ENCODE data around the gene AFP. TPM values are rescaled to one million over a fixed set of nuclear protein-coding genes. Genes with fewer than 3 reads are reported as not detected.

Gene AFP
- total and polyA plus RNA-seq, 2 of the 8 experiments (the other 6 are each of a cell fraction or from before 2014, with no cell fraction given), result 6.1 to 10.4 TPM

DNA sequence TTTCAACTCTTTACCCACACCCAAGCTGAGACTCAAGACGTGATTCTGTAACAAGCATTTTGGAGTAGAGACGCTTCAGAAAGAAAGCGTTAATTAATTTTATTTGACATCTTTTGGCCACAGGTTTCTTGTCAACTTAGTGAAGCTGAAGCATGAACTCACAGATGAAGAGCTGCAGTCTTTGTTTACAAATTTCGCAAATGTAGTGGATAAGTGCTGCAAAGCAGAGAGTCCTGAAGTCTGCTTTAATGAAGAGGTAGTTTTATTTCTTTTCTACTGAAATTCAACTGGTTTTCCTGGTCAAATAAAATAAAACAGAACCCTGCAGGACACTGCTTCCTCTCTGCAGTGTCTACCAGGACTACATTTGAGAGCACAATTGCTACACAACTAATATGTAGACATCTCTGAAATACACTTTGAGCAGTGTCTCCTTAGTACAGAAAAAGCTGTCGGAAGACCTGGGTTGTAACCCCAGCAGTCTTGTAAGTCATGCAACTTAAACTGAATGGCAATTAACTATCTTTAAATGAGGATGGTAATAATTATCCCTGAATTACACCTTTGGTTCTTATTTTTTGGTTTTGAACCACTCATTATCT is 65.7 kb downstream of the AFP start:
- no peak overlapping the region for H3K4ac ChIP-seq (replicated peaks; ENCODE audit: insufficient read length, low read depth, low read length)
- no peak overlapping the region for H2BK20ac ChIP-seq (ENCODE audit: low read length)
- H3K4me3 ChIP-seq (ENCODE audit: extremely low read depth in 1 of 4, insufficient read depth in 2 of 4, low read depth in 3 of 4, low read length in 4 of 4), result no peak overlapping the region
- ChIA-PET CTCF (ENCODE audit: partially characterized antibody) (interaction anchor here (1.0 kb wide), 1 partner anchor 56 kb away, joined by 5 read pairs; no protein-coding TSS in a partner anchor), POLR2A (ENCODE audit: partially characterized antibody) (no interaction called here)
- peak overlapping the region; percentile 82; the same call in 1 of the 2 replicates for H2AFZ ChIP-seq (ENCODE audit: low read length)
- DNase-seq (ENCODE audit: low read depth in 1 of 2, low spot score in 2 of 2) (no peak), FAIRE-seq (no peak)
- no peak overlapping the region for H2BK120ac ChIP-seq (replicated peaks; ENCODE audit: low read depth, low read length)
- no peak overlapping the region for H2BK12ac ChIP-seq (ENCODE audit: low read depth, low read length)
- H3K27me3 ChIP-seq (replicated peaks in 1 of 4; ENCODE audit: control insufficient read depth in 3 of 4, extremely low read depth in 1 of 4, insufficient read depth in 3 of 4, low read length in 3 of 4), result no peaks in the 10 kb centered on the region
- no peak overlapping the region for H4K5ac ChIP-seq (ENCODE audit: insufficient read length, low read depth, low read length)
- H3K79me1 ChIP-seq (ENCODE audit: low read depth, low read length), result no peaks in the 10 kb centered on the region
- H2BK5ac ChIP-seq (ENCODE audit: low read depth, low read length), result no peak overlapping the region
- H4K8ac ChIP-seq (ENCODE audit: extremely low read depth, insufficient read depth, low read length), result no peak overlapping the region
- H3K23ac ChIP-seq (ENCODE audit: insufficient read length), result no peak overlapping the region
- no peak overlapping the region for H3K9ac ChIP-seq (replicated peaks in 1 of 4; ENCODE audit: extremely low read depth in 1 of 4, low read depth in 3 of 4, low read length in 3 of 4)
- H3K4me2 ChIP-seq (ENCODE audit: insufficient read depth in 1 of 2, low read depth in 2 of 2, low read length in 2 of 2), result no peak overlapping the region
- no peaks in the 10 kb centered on the region for H3K36me3 ChIP-seq (ENCODE audit: control insufficient read depth in 2 of 4, insufficient read depth in 4 of 4, low read length in 3 of 4)
- 81% methylated on average over 5 of the region's 5 CpGs; no CpG with 5 or more reads in 1 of the 2 experiments for WGBS, 2 experiments (ENCODE audit: extremely low coverage in 1 of 2, insufficient coverage in 1 of 2, insufficient read length in 1 of 2, insufficient replicate concordance in 2 of 2, low coverage in 1 of 2, low lambda C conversion rate in 2 of 2, missing lambda C conversion rate in 1 of 2)
- no peaks in the 10 kb centered on the region for H3K4me1 ChIP-seq (replicated peaks in 1 of 4; ENCODE audit: control insufficient read depth in 3 of 4, insufficient read depth in 4 of 4, low read length in 3 of 4)
- TF ChIP-seq GABPA (IDR thresholded peaks at IDR 0.05; ENCODE audit: borderline replicate concordance, insufficient read depth, low read length) (no peak), CREB1 (IDR thresholded peaks at IDR 0.05) (no peak), ATF2 (IDR thresholded peaks at IDR 0.05; ENCODE audit: low read length) (no peak), RFX5 (IDR thresholded peaks at IDR 0.05; ENCODE audit: borderline replicate concordance, low read depth, low read length) (no peak), POLR2A (IDR thresholded peaks at IDR 0.05; ENCODE audit: control extremely low read depth in 1 of 2, low read depth in 2 of 2, low read length in 2 of 2) (no peak), SIX5 (IDR thresholded peaks at IDR 0.05; ENCODE audit: low read depth, low read length) (no peak), TBP (IDR thresholded peaks at IDR 0.05; ENCODE audit: low read depth, low read length) (no peak), CTBP2 (IDR thresholded peaks at IDR 0.05; ENCODE audit: borderline replicate concordance, insufficient read depth, insufficient read length, low read length) (no peak), SP4 (IDR thresholded peaks at IDR 0.05; ENCODE audit: low read length) (no peak), RXRA (IDR thresholded peaks at IDR 0.05; ENCODE audit: insufficient read depth, low read depth, low read length) (no peak), FOSL1 (IDR thresholded peaks at IDR 0.05; ENCODE audit: insufficient read depth, low read depth, low read length) (no peak), SAP30 (IDR thresholded peaks at IDR 0.05; ENCODE audit: insufficient read depth, insufficient replicate concordance, low read length) (no peak), SRF (IDR thresholded peaks at IDR 0.05; ENCODE audit: low read depth, low read length) (no peak)
- no peak overlapping the region for H3K14ac ChIP-seq (ENCODE audit: insufficient read length)
- no peak overlapping the region for H2AK5ac ChIP-seq (ENCODE audit: low read depth, low read length)
- H3K18ac ChIP-seq (ENCODE audit: extremely low read depth, low read length), result no peak overlapping the region
- no peak overlapping the region for H3K56ac ChIP-seq (replicated peaks; ENCODE audit: insufficient read length, low read depth, low read length)
- H4K91ac ChIP-seq (replicated peaks; ENCODE audit: insufficient read length, low read length), result no peak overlapping the region
- no peaks in the 10 kb centered on the region for H3K79me2 ChIP-seq (ENCODE audit: control insufficient read depth in 1 of 2, insufficient read depth in 2 of 2, low read length in 2 of 2)
- no peaks in the 10 kb centered on the region for H4K20me1 ChIP-seq (replicated peaks in 1 of 2; ENCODE audit: control insufficient read depth in 1 of 2, insufficient read depth in 2 of 2, low read length in 2 of 2)
- H3K27ac ChIP-seq (ENCODE audit: low read depth, low read length), result no peak overlapping the region
- no peaks in the 10 kb centered on the region for H3K23me2 ChIP-seq (ENCODE audit: low read depth, low read length)
- no peaks in the 10 kb centered on the region for H3K9me3 ChIP-seq (ENCODE audit: insufficient read depth in 2 of 2, low read depth in 1 of 2, low read length in 1 of 2)
- H2BK15ac ChIP-seq (ENCODE audit: low read length), result no peak overlapping the region
